Panc1 (cell line): ENCODE measurements around the gene SLC7A1.

Source experiments
- CTCF ChIP-seq: fragments of 450-650 bp; IDR thresholded peaks from 2 replicates; pipeline ENCODE4 v1.5.1; 2017; ENCODE audit warnings: mild to moderate bottlenecking
- POLR2AphosphoS5 ChIP-seq: IDR thresholded peaks from 2 replicates; pipeline ENCODE4 v1.6.1; 2012; ENCODE audit warnings: mild to moderate bottlenecking, low read depth, low read length, moderate library complexity
- TCF7L2 ChIP-seq: IDR thresholded peaks from 2 replicates; pipeline ENCODE4 v1.6.1; 2011; ENCODE audit warnings: mild to moderate bottlenecking, low read depth, low read length, inconsistent platforms
- TF ChIP-seq, protein P1 (sequence below), 2 experiments: IDR thresholded peaks; 2 replicates each; pipeline ENCODE4 v1.6.1; 2011 to 2012; ENCODE audit warnings: low read depth in 2 of 2, control low read depth in 1 of 2, low read length in 1 of 2, mild to moderate bottlenecking in 1 of 2, moderate library complexity in 1 of 2; ENCODE audit not compliant: insufficient read depth in 1 of 2

- TF ChIP-seq CTCF (no peak), POLR2AphosphoS5 (no peak), TCF7L2 (no peak)
- TF ChIP-seq, protein P1, sequence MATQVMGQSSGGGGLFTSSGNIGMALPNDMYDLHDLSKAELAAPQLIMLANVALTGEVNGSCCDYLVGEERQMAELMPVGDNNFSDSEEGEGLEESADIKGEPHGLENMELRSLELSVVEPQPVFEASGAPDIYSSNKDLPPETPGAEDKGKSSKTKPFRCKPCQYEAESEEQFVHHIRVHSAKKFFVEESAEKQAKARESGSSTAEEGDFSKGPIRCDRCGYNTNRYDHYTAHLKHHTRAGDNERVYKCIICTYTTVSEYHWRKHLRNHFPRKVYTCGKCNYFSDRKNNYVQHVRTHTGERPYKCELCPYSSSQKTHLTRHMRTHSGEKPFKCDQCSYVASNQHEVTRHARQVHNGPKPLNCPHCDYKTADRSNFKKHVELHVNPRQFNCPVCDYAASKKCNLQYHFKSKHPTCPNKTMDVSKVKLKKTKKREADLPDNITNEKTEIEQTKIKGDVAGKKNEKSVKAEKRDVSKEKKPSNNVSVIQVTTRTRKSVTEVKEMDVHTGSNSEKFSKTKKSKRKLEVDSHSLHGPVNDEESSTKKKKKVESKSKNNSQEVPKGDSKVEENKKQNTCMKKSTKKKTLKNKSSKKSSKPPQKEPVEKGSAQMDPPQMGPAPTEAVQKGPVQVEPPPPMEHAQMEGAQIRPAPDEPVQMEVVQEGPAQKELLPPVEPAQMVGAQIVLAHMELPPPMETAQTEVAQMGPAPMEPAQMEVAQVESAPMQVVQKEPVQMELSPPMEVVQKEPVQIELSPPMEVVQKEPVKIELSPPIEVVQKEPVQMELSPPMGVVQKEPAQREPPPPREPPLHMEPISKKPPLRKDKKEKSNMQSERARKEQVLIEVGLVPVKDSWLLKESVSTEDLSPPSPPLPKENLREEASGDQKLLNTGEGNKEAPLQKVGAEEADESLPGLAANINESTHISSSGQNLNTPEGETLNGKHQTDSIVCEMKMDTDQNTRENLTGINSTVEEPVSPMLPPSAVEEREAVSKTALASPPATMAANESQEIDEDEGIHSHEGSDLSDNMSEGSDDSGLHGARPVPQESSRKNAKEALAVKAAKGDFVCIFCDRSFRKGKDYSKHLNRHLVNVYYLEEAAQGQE (IDR thresholded peaks at IDR 0.05; ENCODE audit: insufficient read depth in 1 of 2, low read depth in 2 of 2, low read length in 1 of 2): no peak
Observed at GRCh38 chr13:29619995-29620394, 24.5 kb upstream of the SLC7A1 start.
